Umbilical cord (tissue), 1 donor: ENCODE results near the gene FUS. TPM values are rescaled to one million over a fixed set of nuclear protein-coding genes. Genes with fewer than 3 reads are reported as not detected.

Experiments used
- total RNA-seq: library from RNA; depleted of rRNA; stranded (reverse); fragments of >200 nt; gene quantifications from one replicate; pipeline ENCODE4 v1.2.3, GENCODE V29; 2014; ENCODE audit warnings: low replicate concordance; ENCODE audit not compliant: insufficient read depth

The FUS gene
- total RNA-seq, 1 donor from 2014 or later = 104 TPM

Other genes with a start within 250 kb of the FUS start
- gene ORAI3, start 231.1 kb upstream of the FUS start, total RNA-seq = 26.5 TPM
- 1.2 TPM for gene SETD1A, start 222.4 kb upstream of the FUS start, total RNA-seq
- gene HSD3B7, start 194.9 kb upstream of the FUS start, total RNA-seq = 26.0 TPM
- gene STX1B, start 169.5 kb upstream of the FUS start, total RNA-seq = 1.2 TPM
- gene STX4, start 146.6 kb upstream of the FUS start, total RNA-seq = 7.9 TPM
- gene ZNF668, start 105.9 kb upstream of the FUS start, total RNA-seq = 10.6 TPM
- gene ZNF646, start 105.7 kb upstream of the FUS start, total RNA-seq = 5.5 TPM
- 10.4 TPM for gene PRSS53, start 91.2 kb upstream of the FUS start, total RNA-seq
- gene VKORC1, start 85.3 kb upstream of the FUS start, total RNA-seq = 112 TPM
- 8.9 TPM for gene BCKDK, start 71.8 kb upstream of the FUS start, total RNA-seq
- gene KAT8, start 62.5 kb upstream of the FUS start, total RNA-seq = 32.5 TPM
- gene PRSS8, start 44.4 kb upstream of the FUS start, total RNA-seq = 3.6 TPM
- gene PRSS36, start 30.1 kb upstream of the FUS start, total RNA-seq = 0.48 TPM
- 16.1 TPM for gene PYCARD, start 22.6 kb downstream of the FUS start, total RNA-seq
- gene TRIM72, start 34.0 kb downstream of the FUS start, total RNA-seq = 0.72 TPM
- gene PYDC1, start 37.0 kb downstream of the FUS start, total RNA-seq = not detected
- gene ITGAM, start 79.8 kb downstream of the FUS start, total RNA-seq = 14.9 TPM
- 8.9 TPM for gene ITGAX, start 175.0 kb downstream of the FUS start, total RNA-seq
- gene ITGAD, start 213.2 kb downstream of the FUS start, total RNA-seq = not detected
- gene COX6A2, start 248.2 kb downstream of the FUS start, total RNA-seq = not detected